C4-2B (cell line): ENCODE measurements around the gene NUDT14.

Experiments used
- ZFX ChIP-seq: fragments of 450-650 bp; IDR thresholded peaks from 2 replicates; pipeline ENCODE4 v1.6.1; 2017
- TF ChIP-seq, protein P1 (sequence below): fragments of 450-650 bp; conservative IDR thresholded peaks from 2 replicates; pipeline ENCODE4 v1.5.1; 2017; ENCODE audit warnings: mild to moderate bottlenecking

- TF ChIP-seq, protein P1, sequence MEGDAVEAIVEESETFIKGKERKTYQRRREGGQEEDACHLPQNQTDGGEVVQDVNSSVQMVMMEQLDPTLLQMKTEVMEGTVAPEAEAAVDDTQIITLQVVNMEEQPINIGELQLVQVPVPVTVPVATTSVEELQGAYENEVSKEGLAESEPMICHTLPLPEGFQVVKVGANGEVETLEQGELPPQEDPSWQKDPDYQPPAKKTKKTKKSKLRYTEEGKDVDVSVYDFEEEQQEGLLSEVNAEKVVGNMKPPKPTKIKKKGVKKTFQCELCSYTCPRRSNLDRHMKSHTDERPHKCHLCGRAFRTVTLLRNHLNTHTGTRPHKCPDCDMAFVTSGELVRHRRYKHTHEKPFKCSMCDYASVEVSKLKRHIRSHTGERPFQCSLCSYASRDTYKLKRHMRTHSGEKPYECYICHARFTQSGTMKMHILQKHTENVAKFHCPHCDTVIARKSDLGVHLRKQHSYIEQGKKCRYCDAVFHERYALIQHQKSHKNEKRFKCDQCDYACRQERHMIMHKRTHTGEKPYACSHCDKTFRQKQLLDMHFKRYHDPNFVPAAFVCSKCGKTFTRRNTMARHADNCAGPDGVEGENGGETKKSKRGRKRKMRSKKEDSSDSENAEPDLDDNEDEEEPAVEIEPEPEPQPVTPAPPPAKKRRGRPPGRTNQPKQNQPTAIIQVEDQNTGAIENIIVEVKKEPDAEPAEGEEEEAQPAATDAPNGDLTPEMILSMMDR, result no peak
- no peak for TF ChIP-seq ZFX
Observed at GRCh38 chr14:105182296-105183020, 1.3 kb upstream of the NUDT14 start.
